Myocyte (in vitro differentiated cells): Measurements from ENCODE around the gene ZNF516. TPM values are rescaled to one million over a fixed set of nuclear protein-coding genes. Genes with fewer than 3 reads are reported as not detected.

ENCODE experiments used
- DNase-seq: peaks from one replicate; pipeline ENCODE4 v3.0.0-alpha.2; 2012; ENCODE audit warnings: low read depth
- total RNA-seq: library from RNA; depleted of rRNA; stranded (reverse); fragments of >200 nt; gene quantifications from 2 replicates; pipeline ENCODE4 v1.2.3, GENCODE V29; 2014

Gene ZNF516
- total RNA-seq, 1 donor from 2014 or later = 11.3 TPM

DNA sequence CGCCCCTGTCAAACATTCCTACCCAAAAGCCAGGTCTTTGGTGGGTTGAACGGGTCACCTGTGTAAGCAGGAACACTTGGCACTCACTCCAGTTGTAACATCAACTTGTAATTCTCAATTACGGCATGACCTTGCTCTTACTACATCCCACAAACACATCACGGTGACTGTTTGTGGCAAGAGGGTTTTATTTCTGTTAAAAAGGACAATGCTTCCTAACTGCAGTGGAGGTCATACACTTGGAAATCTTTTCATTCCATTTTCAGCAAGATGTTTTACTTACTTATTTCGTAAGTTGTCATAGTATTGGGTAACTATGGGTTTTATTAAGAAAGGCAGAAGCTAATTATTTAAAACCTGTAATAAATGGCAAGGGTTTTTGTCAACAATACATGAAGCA, 126.1 kb downstream of the ZNF516 start:
- DNase-seq = no peak

DNA sequence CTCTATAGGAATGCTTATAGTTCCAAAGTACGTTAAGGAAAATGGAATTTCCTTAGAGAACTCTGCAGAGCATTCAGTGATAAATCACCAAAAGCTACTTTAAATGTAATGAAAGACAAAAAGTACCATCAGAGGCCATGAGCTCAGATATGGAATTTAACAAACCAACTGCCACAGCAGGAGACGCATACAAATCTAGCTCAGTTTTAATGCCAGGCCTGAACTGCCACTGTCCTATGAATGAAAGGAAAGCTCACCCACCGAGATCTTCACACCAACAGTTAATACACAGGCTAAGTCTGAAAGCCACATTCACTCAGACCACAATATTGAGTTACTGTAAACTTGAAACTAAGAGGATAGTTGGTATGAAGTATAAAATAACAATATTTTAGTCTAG, 126.8 kb downstream of the ZNF516 start:
- DNase-seq = no peak

DNA sequence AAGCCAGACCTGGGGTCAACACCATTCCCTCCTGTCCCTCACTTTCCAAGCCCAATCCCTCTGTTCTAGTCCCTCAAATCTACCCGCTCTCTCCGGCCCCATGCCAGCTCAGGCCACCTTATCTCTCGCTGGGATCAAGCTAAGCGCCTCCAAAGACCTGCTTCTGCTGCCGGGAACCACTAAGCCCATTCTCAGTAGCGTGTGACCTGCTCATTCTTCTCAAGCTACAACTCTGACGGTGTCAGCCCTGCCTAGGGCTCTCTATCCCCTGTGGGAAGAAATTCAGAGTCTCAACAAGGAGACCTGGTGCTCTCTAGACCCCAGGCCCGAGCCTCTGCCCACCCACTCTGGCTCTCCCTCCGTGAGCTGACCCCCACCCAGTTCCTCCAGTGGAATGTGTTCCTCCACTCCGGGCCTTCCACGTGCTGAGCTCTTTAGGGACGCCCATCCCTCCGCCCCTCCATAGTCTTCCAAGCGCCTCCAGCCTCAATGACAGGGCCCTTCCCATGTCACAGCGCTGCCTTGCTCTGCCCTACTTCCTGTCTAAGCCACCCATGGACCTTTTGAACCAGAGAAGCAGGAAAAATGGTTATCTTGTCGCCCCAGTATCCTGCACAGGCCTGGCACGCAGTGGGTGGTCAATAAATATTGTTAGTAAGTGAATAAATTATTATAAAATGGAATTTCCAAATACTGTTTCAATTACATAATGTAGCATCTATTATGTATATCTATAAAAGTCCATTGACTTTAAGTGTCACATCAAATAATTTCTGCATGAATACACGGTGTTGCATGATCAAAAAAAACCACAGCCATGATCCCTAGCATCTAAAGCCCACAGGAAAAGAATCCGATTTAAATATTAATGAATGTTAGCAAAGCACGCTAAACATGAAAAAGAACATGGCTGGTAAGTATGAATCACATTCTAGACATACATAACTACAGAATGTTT, 127.6 kb downstream of the ZNF516 start:
- DNase-seq = no peak

DNA sequence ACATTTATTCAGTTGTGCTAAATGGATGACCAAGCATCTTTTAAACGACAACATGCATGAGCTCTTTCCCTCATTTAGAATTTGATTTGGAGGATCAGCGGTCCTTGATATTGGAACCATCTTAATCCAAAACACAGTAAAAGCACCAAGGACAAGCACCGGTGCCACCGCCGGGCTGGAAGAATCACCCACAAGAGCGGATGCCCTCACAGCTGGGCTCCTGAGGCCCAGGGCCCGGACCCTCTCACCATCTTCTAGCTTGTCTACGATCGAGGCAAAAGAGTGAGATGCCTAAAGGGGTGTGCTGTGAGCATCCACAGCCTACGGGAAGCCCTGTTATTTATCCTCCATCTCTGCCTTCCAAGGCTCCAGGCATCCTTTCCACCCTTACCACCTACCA, 129.5 kb downstream of the ZNF516 start:
- no peak for DNase-seq

DNA sequence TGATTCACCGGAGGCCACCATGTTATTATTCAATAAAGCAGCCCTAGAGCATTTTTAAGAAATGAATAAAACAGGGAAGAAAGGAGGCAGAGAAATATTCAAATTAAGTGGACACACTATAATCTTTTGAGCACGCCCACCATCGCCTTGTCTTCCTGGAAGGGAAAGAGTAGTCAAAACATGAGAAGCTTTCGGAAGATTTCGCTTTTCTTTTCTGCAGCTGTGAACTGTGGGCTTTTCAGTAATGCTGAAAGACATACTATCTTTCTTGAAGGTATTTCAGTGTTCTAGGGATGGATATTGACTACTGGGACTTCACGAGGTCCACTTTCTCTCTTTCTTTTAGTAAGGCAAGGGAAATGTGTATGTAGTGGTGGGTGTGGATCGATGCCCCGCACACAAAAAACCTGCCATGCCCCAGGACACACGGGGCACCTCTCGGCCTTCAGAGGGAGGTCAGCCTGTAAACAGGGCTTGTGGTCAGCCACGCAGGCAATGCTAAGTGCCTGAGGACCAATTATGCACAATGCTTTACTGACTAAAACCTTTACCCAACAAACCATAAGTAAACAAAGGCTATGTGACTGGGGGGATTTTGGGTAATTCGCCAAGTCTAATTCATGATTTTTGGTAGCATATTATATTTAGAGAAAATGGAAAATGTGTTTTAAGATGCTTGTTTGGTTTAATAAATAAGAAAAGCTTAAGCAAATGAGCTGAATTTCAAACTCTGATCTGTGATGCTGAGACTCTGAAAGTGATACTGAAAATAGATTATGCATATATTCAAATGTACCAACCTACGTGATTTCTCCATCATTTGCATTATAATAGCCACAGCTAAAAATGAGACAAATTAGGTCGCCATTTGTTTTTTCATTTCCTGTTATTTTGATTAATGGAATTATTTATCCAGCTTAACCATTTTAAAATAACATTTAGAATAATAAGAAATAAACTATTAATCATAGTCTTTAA, 130.5 kb downstream of the ZNF516 start:
- DNase-seq = no peak

DNA sequence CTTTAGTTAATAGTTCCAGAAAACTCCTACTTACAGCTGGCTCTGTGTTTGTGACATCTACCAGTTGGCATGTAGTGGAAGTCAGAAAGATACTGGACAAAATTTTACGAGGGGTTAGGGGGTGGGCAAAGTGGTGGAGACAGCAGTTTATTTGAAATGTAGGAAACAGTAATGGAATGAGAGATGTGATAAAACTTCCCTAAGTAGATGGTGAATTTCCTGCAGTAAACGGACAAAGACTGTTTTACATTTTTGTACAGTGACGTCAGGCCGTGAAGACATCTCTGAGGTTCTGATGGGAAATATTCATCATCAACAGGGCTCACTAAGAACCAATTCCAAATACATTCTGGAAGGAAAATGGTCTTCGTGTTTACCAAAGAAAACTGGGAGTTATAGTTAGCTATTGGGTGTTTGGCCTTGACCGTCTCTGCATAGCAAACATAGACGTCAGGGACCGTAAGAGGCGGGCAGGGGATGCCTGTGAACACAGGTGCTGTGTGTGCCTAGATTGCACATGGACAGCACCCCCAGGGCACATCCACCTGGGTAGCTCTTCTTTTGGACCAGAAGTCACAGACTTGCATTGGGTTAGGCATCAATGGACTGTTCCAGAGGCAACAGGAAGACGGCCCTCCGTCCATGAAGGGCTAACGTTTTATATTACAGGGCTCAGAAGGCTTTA, 131.5 kb downstream of the ZNF516 start:
- DNase-seq = no peak

DNA sequence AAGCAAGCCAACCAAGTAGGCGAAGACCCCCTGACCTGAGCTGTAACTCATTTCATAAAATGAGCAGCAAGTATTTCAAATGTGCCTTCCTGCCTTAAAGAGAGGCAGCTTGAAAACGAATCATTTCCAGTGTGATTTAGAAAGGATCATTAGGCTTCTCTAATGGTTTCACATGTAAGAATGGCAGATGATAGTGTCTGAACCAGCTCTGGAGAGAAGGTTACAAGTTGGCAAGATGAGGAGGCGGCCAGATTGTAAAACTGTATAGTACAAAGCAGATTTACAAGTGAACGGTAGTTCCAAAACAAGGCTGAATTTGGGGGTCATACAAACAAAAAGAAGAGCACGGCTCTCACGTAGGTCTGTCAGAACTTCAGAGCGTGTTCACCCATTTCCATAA, 132.4 kb downstream of the ZNF516 start:
- no peak for DNase-seq

DNA sequence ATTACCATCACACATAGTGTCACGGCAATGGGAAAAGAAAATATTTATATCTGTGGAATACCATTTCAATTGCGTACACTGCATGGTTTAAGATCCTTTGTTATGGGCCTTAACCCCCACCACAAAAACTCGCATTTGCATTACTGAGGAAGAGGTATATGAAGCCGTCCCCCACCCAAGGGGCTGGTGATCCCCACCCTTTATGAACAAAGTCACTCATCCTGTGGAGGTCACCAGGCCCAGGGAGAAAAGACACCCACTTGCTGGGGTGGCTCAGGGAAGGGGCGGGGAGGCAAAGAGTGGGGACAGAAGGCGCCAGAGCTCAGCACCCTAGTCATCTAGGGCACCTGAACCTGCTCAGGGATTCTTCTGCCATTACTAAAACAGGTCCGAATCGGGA, 133.8 kb downstream of the ZNF516 start:
- DNase-seq = no peak

DNA sequence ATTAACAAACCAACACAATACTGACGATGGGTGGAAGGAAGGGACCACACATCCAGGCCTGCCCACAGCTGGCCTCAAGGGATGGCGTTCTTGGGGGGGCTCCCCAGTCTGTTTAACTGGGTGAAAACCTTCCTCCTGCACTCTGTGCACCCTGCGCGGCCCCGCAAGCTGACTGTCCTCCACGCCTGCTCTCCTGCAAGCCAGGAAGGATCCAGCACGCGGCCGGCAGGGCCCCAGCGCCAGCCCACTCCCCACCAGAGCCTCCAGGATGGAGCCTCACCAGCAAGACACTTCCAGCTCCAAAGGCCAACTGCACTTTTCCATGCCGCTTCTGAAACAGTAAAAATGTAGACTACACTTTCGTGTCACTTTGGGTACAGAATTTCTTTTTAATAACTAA, 135.1 kb downstream of the ZNF516 start:
- DNase-seq = no peak

DNA sequence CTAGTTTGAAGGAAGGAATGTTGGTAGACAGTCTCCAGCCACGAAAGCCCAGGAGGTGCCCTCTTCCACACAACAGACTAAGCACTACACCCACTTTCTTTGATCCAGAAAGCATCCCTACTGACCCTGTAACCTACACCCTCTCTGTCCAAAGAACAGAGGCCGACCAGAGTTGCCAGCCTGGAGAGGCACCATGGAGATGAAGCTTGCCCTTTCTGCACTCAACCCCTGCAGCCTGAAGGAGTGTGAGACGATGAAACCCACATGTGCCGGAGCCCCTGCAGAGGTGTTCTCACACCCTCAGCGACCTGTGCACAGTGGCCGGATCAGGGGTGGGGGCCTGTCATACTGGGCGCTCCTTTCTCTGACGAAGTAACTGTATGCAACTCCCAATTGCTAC, 136.3 kb downstream of the ZNF516 start:
- DNase-seq = no peak

DNA sequence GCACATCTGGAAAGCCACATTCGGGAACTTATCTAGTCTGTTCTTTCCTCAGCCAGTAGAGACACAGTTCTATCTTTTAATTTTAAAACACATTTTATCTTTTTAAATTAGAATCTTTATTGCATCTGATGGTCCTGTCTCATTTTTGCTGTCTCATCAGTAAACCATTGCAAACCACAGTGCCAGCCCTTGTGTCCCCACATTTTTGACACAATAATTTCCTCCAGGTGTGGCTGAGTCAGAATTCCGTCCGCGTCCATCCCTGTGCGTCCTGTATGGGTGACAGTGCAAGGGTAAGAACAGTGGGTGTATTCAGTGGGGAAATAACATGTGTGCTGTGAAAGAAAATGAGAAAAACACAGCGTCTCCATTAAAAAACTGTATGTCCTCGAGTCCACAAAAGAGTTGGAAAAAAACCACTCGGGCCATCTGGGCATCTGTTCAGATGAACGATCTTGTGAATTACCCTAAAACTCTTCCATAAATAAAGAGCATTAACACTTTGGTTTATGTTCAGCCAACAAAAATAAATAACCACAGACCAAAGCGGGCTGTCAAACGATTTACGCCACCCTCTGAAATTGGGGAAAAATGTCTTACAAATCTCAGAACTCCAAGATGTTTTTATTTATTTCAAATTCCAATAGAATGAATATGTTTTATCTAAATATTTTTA, 137.3 kb downstream of the ZNF516 start:
- DNase-seq = no peak

DNA sequence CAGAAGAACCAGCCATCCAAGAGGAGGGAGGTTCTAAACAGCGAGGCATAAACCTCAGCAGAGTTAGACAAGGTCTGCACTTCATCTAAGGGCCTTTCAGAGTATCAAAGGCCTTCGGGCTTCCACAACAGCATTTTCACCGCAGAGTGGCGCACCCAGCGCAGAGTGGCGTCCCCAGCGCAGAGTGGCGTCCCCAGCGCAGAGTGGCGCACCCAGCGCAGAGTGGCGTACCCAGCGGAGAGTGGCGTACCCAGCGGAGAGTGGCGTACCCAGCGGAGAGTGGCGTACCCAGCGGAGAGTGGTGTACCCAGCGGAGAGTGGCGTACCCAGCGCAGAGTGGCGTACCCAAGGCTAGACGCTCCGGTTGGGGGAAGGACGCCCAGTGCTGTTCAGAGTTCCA, 137.9 kb downstream of the ZNF516 start:
- no peak for DNase-seq

DNA sequence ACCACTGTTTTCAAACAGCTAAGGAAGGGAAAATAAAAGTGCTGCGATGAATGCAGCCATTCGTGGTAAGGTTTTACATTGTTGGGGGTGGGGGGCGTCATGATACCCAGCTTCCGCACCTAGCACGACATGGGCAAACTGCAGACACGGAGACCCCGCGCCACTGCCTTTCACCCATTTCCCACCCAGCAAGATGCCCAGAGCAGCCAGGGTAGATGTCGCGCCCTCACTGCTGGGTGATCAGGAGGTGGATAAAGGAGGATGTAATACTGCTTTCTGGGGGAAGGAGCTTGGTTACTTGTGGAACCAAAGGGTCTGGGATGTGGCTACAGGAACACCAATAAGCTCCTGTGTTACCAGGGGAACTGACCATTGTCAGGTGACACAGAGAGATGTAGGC, 138.4 kb downstream of the ZNF516 start:
- no peak for DNase-seq

DNA sequence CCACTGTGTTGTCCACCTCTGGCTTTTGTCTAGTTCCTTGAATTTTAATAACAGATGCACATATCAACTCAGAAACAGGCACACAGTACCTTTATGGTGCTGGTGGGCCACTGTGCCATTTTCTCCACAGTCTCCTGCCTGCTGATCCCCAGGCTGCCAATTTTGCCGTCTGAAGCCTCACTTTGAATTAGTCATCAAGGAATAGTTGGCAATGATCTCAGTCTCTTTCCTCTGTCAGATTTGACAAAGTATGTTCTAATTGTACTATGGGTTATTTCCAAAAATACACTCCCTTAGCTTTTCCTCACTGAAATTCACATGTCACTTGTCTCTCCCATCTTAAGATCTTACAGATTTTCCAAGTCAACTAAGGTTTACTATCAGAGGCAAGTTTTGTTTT, 140.7 kb downstream of the ZNF516 start:
- peak; percentile 56 for DNase-seq

DNA sequence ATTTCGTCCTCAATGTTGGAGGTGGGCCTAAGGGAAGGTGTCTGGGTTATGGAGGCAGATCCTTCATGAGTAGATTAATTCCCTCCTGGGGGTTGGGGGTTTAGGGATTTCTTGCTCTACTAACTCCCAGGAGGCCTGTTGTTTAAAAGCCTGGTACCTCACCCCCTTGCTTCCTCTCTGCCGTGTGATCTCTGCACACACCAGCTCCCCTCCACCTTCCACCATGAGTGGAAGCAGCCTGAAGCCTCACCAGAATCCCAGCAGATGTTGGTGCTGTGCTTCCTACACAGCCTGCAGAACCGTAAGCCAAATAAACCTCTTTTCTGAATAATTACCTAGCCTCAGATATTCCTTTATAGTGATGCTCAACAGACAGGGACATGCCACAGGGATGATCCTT, 141.5 kb downstream of the ZNF516 start:
- no peak for DNase-seq

DNA sequence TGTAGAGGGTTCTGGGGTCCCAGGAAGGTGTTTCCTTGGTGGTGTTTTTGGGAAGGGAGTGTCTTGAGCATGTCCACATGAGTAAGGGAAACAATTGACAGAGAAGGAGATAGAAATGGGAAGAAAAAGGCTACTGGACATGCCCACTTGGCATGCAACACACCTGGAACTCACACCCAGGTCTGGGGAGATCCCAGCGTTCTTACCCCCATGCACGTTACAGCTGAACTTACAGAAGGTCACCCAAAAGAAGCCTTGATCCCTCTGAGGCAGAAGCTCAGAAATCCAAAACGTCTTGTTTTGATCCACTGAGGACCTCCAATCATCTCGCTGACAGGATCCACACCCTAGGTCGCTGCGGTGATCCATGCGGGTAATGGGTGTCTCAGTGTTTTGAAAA, 142.0 kb downstream of the ZNF516 start:
- DNase-seq = no peak

DNA sequence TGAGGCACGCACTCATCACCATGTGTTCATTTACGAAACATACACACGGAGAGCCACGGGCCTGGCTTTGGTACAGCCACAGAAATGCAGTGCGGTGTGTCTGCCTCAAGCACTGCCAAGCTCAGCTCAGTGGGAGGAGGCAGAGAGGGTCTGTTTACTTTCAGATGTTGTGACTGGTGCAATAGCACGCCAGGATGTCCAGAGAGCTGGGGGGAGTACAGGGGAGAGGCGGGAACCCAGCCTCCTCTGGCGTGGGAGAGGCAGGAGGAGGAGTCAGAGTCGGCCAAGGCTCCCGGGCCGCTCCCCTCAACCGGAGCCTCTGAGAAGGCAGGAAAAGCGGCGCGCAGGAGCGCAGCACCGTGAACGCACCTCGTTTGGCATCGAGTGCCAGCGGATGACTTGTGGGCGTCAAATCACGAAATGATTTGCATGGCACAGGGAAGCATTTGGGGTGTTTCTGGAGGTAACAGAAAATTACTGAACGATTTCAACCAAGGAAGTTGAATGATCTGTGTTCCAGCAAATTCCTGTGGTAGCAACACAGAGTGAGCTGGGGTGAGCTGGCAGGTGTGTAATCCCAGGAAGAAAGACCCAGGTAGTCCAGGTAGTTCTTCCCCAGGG, 143.0 kb downstream of the ZNF516 start:
- DNase-seq = peak; percentile 56

DNA sequence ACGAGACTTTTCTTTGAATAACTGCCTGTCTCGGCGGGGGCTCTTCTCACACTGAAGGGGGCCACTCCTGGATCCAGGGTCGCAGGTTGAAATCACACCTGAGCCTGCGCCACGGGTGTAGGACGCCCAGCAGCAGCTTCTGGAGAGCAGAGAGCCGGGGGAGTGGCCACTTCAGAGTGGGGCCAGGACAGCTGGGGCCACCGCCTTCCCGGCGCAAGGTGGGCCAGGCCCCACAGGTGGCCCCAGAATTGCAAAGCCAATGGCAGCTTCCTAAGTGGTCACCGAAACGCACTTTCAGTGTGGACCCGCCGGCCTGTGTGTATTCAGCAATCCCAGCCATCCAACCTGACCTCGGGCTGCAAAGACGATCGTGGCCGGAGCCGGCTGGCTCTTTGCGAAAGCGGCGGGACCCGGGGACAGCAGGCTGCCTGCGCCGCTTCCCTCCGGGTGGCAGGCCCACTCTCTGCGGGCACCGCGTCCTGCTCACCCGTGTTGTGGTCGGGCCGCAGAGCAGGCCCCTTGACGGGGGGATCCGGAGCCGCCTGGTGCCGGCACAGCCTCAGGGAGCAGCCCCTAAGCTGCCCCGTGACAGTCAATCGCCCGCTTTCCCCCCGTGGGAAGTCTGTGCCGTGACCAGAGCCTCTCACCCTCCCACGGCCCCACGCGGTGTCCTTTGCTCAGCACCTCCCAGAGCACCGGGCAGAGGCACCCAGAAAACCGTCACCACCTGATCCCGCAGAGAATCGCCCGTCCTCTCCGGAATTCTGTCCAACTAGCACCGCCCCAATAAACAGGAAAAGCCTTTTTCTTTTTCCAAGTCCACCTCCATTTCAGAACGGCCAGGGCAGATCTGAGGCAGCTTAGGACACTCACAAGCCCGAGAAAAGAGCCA, 144.7 kb downstream of the ZNF516 start:
- DNase-seq = no peak

DNA sequence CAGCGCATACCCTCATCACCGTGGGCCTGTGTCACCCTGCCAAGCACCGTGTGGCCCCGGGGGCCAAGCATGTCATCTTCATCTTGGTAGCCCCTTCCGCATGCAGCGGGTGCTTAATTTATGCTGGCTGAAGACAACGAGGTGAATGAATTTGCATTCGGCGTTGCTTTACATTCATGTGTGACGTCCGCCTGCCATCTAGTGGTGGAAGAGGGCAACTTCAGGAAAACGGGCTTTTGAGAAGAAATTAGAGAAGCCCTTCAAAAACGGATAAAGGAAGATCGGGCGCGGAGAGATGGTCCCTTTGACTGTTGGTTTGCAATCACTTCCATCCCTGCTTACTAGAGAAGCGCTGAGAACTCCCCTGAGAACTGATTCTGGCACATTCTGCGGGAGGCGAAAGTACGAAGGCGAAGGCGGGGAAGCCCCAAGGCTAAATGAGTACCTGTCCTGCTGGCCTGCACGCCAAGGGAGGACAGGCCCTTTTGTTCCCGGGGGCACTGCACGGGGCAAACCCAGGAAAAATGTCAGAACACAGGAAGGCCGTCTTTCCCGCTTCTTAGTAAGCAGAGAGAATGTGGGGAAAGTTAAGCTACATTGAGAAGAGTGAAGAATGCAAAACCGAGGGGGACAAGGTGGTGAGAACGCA, 145.9 kb downstream of the ZNF516 start:
- DNase-seq = peak; percentile 76
